NCI-H82 treated with DMSO at 0.1 percent for 48 hours (cell line): Measurements from ENCODE around the gene A4GALT.
"Not testable (repeated sequence)": the region's sequence is repeated elsewhere in the genome, so short reads cannot be mapped to it uniquely, and the experiment has no call there.

Experiments used
- DNase-seq: peaks from one replicate; lab custom pipeline; 2025; ENCODE audit not compliant: unreplicated experiment; lab: John Stamatoyannopoulos, UW

A4GALT gene

GRCh38 chr22:42743501-42743991 lies 22.9 kb upstream of the A4GALT start:
- no peak for DNase-seq

- DNase-seq: no peak
Observed at GRCh38 chr22:42742940-42743339, 22.3 kb upstream of the A4GALT start.

GRCh38 chr22:42740320-42740719 lies 19.6 kb upstream of the A4GALT start:
- DNase-seq: not testable (repeated sequence)

- DNase-seq: no peak
Observed at GRCh38 chr22:42734406-42734805, 13.7 kb upstream of the A4GALT start.

- DNase-seq: not testable (repeated sequence)
Observed at GRCh38 chr22:42733394-42733793, 12.7 kb upstream of the A4GALT start.

GRCh38 chr22:42732081-42732480 lies 11.4 kb upstream of the A4GALT start:
- no peak for DNase-seq

GRCh38 chr22:42726811-42727210 lies 6.1 kb upstream of the A4GALT start:
- DNase-seq: no peak

- DNase-seq: no peak
Observed at GRCh38 chr22:42725606-42726355, 5.1 kb upstream of the A4GALT start.

GRCh38 chr22:42724062-42724461 lies 3.4 kb upstream of the A4GALT start:
- no peak for DNase-seq

- no peak for DNase-seq
Observed at GRCh38 chr22:42721045-42721434, 370 bp upstream of the A4GALT start.

GRCh38 chr22:42719656-42720262 lies 911 bp downstream of the A4GALT start:
- DNase-seq: no peak

- no peak for DNase-seq
Observed at GRCh38 chr22:42719133-42719532, 1.5 kb downstream of the A4GALT start.

- no peak for DNase-seq
Observed at GRCh38 chr22:42717197-42717928, 3.3 kb downstream of the A4GALT start.

- DNase-seq: no peak
Observed at GRCh38 chr22:42716649-42717127, 4.0 kb downstream of the A4GALT start.

- DNase-seq: no peak
Observed at GRCh38 chr22:42716221-42716620, 4.4 kb downstream of the A4GALT start.

GRCh38 chr22:42714768-42715390 lies 5.8 kb downstream of the A4GALT start:
- DNase-seq: no peak

- DNase-seq: no peak
Observed at GRCh38 chr22:42714308-42714707, 6.4 kb downstream of the A4GALT start.

GRCh38 chr22:42711895-42712837 lies 8.5 kb downstream of the A4GALT start:
- DNase-seq: no peak

GRCh38 chr22:42711281-42711731 lies 9.4 kb downstream of the A4GALT start:
- DNase-seq: no peak

- DNase-seq: no peak
Observed at GRCh38 chr22:42708417-42708816, 12.3 kb downstream of the A4GALT start.
